NCI-H1092 treated with DMSO at 0.1 percent for 48 hours (cell line): ENCODE measurements around the gene RLN3.

ENCODE experiments used
- DNase-seq: peaks from one replicate; lab custom pipeline; 2025; lab: John Stamatoyannopoulos, UW

Gene RLN3

DNA sequence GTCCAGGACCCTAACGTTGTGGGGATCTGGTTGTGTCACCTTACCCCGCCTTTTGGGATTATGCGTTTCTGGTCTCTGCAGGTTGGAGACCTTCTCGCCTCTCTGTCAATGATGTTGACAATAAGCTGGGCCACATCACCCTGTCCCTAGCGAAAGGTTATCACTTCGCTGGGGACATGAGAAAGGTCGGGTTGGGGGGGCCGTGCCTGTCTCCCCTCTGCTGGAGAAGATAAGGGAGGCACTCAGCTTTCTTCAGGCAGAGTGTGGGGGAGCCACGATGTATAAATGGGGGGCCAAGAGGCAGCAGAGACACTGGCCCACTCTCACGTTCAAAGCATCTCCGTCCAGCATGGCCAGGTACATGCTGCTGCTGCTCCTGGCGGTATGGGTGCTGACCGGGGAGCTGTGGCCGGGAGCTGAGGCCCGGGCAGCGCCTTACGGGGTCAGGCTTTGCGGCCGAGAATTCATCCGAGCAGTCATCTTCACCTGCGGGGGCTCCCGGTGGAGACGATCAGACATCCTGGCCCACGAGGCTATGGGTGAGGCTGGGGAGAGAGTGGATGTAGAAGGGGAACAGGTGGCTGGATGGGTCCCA lies at the start of gene RLN3:
Gene RLN3 (plus strand): TSS at position 293 of the 595 bp plus-strand sequence. CDS start 57 bp downstream, at position 350.
- no peak for DNase-seq

DNA sequence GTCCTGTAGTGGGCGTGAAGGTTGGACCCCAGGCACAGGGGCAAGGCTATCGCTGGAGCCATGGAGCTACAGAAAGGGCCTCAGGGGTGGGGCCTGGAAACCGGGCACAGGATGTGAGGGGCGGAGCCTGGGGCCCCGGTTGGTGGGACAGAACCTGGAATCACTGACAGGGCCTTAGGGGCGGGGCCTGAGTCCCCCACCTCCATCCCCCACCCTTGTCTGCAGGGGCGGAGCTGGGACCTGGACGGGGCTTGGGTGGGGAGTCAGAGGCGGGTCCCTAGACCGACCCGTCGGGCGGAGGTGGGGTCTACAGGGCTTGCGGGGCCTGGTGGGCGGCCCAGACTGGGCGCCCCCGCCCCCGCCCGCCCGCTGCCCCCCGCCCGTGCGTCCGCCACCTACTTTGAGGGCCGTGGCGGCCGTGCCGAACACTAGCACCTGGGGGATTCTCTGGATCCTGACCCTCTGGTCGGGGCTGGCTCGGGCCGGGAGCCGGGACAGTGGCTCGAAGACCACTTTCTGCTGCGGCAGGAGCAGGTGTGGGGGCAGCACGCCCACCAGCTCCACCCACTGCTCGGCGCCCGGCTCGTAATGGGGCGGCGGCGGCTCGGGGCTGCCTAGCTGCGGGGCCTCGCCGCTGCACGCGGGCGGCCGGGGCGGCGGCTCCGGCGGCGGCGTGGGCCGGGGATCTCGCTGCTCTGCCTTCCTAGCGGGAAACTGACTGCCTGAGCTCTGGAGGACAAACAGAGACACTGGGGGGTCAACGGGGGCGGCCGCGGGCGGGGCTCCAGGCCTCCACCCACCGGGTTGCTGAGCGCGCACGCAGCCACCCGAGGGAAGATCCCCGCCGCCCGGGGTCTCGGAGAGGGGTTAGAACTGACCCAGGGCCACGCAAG lies 49.4 kb upstream of the RLN3 start:
- peak; percentile 28 for DNase-seq

GRCh38 chr19:13979244-13979615 lies 48.7 kb upstream of the RLN3 start:
- no peak for DNase-seq

GRCh38 chr19:13979686-13980085 lies 48.3 kb upstream of the RLN3 start:
- DNase-seq, result no peak

DNA sequence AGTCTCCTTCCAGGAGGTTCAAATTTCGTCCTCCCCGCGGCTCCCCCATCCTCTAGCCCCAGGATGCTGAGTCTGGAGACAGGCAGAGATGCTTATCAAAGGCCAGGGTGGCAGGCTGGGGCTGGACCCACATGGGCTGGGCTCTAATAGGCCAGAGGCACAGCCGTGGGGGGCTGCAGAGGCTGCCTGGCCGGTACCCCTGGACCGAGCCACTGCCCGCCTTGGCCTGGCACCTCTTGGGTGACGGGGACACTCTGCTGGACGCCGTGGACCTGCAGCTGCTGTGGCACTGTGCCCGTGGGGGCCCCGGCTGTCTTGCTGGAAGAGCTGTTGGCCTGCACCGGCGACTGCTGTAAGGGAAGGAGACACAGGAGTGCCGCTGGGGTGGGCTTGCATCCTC lies 47.6 kb upstream of the RLN3 start:
- no peak for DNase-seq

- DNase-seq, result no peak
These were observed 46.9 kb upstream of the RLN3 start for GRCh38 chr19:13981021-13981420.

DNA sequence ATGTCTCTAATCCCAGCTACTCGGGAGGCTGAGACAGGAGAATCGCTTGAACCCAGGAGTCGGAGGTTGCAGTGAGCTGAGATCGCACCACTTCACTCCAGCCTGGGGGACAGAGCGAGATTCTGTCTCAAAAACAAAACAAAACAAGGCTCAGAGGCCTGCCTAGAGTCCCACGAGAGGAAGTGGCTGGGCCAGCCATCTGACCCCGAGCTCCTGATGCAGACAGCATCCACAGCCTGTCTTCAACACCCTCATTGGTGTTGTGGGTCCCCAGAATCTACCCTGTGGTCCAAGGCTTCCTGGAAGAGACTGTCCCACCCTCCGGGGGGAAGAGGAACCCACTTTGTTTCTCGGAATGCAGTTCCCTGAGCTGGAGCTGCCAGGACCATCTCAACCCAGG lies 46.5 kb upstream of the RLN3 start:
- no peak for DNase-seq

GRCh38 chr19:13981988-13982501 lies 45.9 kb upstream of the RLN3 start:
- DNase-seq, result no peak

DNA sequence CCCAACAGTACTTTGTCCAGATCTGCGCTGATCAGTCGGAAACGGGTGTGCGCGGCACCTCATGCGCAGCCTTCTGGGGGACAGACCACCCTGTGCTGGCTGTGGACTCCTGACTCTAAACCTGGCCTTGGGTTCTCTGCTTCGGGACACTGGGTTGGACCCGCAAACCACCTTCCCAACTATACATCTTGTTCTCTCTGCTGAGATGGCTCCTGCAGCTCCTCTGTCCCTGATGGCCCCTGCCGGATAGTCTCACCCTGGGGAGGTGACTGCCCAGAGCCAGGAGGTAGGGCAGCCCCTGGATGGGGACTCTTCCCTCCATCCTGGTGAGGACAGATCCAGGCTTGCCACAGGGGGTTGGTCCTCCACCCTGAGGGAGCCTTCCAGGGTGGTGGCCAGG lies 45.2 kb upstream of the RLN3 start:
- no peak for DNase-seq

- peak; percentile 8 for DNase-seq
These were observed 44.6 kb upstream of the RLN3 start for GRCh38 chr19:13983213-13983889.

- no peak for DNase-seq
These were observed 43.8 kb upstream of the RLN3 start for GRCh38 chr19:13984186-13984585.

- no peak for DNase-seq
These were observed 42.8 kb upstream of the RLN3 start for GRCh38 chr19:13984875-13985741.

DNA sequence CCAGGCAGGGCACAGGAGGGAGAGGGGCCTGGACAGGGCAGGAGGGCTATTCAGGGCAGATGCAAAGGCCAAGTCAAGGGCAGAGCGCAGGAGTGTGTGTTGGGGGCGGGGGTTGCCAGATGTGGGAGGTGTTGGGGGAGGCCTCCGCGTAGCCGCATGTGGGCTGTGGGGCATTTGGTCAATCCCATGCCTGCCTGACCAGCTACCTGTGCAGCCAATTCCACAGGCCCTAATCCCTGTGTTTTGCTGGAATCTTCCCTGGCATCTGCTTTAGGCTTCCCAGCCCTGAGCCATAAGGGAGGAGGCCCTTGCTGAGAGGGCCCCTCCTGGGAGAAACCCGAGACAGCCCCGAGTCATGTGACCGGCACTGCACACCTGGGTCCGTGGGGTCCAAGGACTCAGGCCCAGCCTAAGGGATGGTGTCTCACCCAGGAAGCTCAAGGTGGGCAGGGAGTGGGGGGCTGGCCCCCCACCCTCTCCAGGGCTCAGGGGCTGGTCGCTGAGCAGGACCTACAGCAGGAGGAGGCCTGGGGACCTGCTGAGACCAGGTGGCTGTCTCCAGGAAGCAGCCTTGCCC lies 42.1 kb upstream of the RLN3 start:
- no peak for DNase-seq

DNA sequence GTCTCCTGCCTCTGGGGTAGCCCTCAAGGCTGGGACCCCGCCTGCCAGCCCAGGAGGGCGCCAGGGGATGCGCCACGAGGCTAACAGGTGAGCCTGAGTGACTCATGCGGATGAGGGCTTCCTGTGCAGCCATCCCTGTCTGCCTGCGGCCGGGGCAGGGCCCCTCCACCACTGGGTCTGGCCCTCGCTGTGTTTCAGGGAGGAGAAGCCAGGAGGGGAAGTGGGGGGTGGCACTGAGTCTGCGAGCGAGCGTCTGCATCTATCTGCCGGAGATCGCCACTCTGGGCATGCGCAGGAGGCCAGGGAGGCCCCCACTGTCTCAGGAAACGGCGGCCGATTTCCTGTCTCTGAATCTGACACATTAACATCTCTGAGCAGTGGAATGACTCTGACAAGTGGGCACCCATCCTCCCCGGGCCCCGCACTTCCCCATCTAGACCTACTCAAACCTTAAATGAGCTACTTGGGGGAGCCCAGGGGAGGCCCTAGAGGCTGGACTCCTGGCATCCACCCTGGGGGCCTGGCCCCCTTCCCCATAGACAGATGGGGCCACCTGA lies 41.5 kb upstream of the RLN3 start:
- DNase-seq, result peak; percentile 42

- DNase-seq, result no peak
These were observed 40.7 kb upstream of the RLN3 start for GRCh38 chr19:13987101-13987890.

DNA sequence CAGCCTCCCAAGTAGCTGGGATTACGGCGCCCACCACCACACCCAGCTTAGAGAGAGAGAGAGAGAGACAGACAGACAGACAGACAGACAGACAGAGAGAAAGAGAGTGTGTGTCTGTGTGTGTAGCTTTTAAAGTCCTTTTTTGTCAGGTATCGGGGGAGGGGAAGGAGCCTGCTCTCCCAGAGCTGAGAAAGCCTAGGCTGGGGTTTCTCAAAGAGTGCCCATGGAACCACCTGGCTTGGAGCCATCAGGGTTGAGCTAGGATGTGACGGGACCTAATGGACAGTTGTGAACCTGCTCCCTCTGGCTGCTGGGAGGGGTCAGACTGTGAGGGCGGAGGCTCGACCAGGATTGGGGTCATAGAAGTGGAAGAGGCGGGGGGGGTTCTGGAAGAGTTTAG lies 38.5 kb upstream of the RLN3 start:
- no peak for DNase-seq

DNA sequence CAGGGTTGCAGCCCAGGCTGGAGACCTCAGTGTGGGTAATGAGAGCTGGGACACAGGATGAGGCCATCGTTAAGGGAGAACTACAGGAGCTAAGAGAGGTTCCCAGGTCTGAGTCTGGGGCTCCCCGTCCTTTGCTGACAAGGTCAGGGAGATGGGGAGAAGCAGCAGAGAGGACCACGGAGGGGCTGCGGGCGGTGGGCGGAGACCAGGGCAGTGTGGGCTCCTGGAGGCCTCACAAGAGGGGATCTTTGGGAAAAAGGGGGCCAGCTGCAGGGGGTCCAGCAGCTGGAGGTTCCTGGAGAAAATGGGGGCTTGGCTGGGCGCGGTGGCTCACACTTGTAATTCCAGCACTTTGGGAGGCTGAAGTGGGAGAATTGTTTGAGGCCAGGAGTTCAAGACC lies 37.9 kb upstream of the RLN3 start:
- DNase-seq, result no peak

- DNase-seq, result no peak
These were observed 35.9 kb upstream of the RLN3 start for GRCh38 chr19:13992025-13992424.

GRCh38 chr19:13993590-13994300 lies 34.2 kb upstream of the RLN3 start:
- no peak for DNase-seq
